B cell (primary cell): ENCODE results near the gene AGRN.

ENCODE experiments used
- EZH2 ChIP-seq: IDR thresholded peaks from 2 replicates; pipeline ENCODE4 v1.6.1; 2012; ENCODE audit warnings: borderline replicate concordance, low read depth, mild to moderate bottlenecking, moderate library complexity, low read length; ENCODE audit not compliant: insufficient read depth, poor library complexity, severe bottlenecking
- TF ChIP-seq, protein P1 (sequence below): fragments of 200-600 bp; IDR thresholded peaks from one replicate; pipeline ENCODE4 v1.8.0; 2022; ENCODE audit warnings: antibody characterized with exemption, mild to moderate bottlenecking

GRCh38 chr1:1072299-1072848 lies 52.5 kb downstream of the AGRN start:
- TF ChIP-seq, protein P1, sequence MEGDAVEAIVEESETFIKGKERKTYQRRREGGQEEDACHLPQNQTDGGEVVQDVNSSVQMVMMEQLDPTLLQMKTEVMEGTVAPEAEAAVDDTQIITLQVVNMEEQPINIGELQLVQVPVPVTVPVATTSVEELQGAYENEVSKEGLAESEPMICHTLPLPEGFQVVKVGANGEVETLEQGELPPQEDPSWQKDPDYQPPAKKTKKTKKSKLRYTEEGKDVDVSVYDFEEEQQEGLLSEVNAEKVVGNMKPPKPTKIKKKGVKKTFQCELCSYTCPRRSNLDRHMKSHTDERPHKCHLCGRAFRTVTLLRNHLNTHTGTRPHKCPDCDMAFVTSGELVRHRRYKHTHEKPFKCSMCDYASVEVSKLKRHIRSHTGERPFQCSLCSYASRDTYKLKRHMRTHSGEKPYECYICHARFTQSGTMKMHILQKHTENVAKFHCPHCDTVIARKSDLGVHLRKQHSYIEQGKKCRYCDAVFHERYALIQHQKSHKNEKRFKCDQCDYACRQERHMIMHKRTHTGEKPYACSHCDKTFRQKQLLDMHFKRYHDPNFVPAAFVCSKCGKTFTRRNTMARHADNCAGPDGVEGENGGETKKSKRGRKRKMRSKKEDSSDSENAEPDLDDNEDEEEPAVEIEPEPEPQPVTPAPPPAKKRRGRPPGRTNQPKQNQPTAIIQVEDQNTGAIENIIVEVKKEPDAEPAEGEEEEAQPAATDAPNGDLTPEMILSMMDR = no peak
- no peak for TF ChIP-seq EZH2
